HG03571 (cell line): ENCODE data around the gene METAP2.

Experiments used
- ATAC-seq: cut with Tn5 transposase; IDR thresholded peaks from one replicate; pipeline ENCODE4 v1.9.1; 2021; ENCODE audit not compliant: unreplicated experiment

Gene METAP2

GRCh38 chr12:95509300-95509699 lies 35.3 kb downstream of the METAP2 start:
- ATAC-seq: no peak

- no peak for ATAC-seq
Observed at GRCh38 chr12:95511977-95512376, 38.0 kb downstream of the METAP2 start.

- no peak for ATAC-seq
Observed at GRCh38 chr12:95513599-95513998, 39.6 kb downstream of the METAP2 start.

- no peak for ATAC-seq
Observed at GRCh38 chr12:95515197-95515596, 41.2 kb downstream of the METAP2 start.

- ATAC-seq: no peak
Observed at GRCh38 chr12:95516757-95517156, 42.8 kb downstream of the METAP2 start.

GRCh38 chr12:95517246-95517645 lies 43.3 kb downstream of the METAP2 start:
- no peak for ATAC-seq

- ATAC-seq: no peak
Observed at GRCh38 chr12:95518944-95519343, 45.0 kb downstream of the METAP2 start.

- no peak for ATAC-seq
Observed at GRCh38 chr12:95520816-95521215, 46.9 kb downstream of the METAP2 start.

GRCh38 chr12:95522692-95523091 lies 48.7 kb downstream of the METAP2 start:
- no peak for ATAC-seq

GRCh38 chr12:95528431-95528830 lies 54.5 kb downstream of the METAP2 start:
- no peak for ATAC-seq

- ATAC-seq: no peak
Observed at GRCh38 chr12:95529693-95530225, 55.8 kb downstream of the METAP2 start.

- no peak for ATAC-seq
Observed at GRCh38 chr12:95532851-95533250, 58.9 kb downstream of the METAP2 start.

- no peak for ATAC-seq
Observed at GRCh38 chr12:95533985-95534384, 60.0 kb downstream of the METAP2 start.

- ATAC-seq: no peak
Observed at GRCh38 chr12:95538006-95538405, 64.1 kb downstream of the METAP2 start.

GRCh38 chr12:95538656-95539055 lies 64.7 kb downstream of the METAP2 start:
- no peak for ATAC-seq

GRCh38 chr12:95541436-95541835 lies 67.5 kb downstream of the METAP2 start:
- ATAC-seq: no peak

- ATAC-seq: no peak
Observed at GRCh38 chr12:95543305-95543704, 69.4 kb downstream of the METAP2 start.

GRCh38 chr12:95544756-95545155 lies 70.8 kb downstream of the METAP2 start:
- ATAC-seq: no peak

- no peak for ATAC-seq
Observed at GRCh38 chr12:95545303-95545702, 71.4 kb downstream of the METAP2 start.

- ATAC-seq: no peak
Observed at GRCh38 chr12:95545731-95546490, 72.0 kb downstream of the METAP2 start.

GRCh38 chr12:95546491-95546813 lies 72.5 kb downstream of the METAP2 start:
- ATAC-seq: no peak

- ATAC-seq: no peak
Observed at GRCh38 chr12:95547522-95548055, 73.6 kb downstream of the METAP2 start.

GRCh38 chr12:95548056-95548538 lies 74.1 kb downstream of the METAP2 start:
- no peak for ATAC-seq
